ENCODE results near the gene ENO2. TPM values are rescaled to one million over a fixed set of nuclear protein-coding genes. Genes with fewer than 3 reads are reported as not detected.
"Not testable (repeated sequence)": the region's sequence is repeated elsewhere in the genome, so short reads cannot be mapped to it uniquely, and the experiment has no call there.

Gene ENO2
- 100 to 1,000 TPM in 1 of 2 experiments, 10 to 100 TPM in 1; 85.6 to 103 TPM for total RNA-seq
- polyA plus RNA-seq (2013, experiment 1 of 2), result 37.1 TPM
- 66.2 TPM for polyA plus RNA-seq (2013, experiment 2 of 2)
- total RNA-seq, result 48.4 to 246 (median 106) reads per million in 172 experiments

DNA sequence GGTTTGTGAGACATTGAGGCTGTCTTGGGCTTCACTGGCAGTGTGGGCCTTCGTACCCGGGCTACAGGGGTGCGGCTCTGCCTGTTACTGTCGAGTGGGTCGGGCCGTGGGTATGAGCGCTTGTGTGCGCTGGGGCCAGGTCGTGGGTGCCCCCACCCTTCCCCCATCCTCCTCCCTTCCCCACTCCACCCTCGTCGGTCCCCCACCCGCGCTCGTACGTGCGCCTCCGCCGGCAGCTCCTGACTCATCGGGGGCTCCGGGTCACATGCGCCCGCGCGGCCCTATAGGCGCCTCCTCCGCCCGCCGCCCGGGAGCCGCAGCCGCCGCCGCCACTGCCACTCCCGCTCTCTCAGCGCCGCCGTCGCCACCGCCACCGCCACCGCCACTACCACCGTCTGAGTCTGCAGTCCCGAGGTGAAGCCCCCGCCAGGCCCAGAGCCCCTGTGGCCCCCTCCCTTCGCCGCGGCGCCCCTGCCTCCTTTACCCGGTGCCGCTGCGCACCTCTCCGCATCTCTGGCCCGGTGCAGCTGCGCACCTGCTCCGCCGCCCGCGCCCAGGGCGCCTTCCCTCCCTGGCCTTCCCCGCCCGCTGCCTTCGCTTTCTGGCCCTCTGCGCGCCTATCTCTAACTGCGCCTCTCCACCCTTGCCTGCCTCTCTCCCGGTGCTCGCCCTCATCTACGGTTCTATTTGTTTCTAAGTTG, at the start of gene ENO2:
ENO2 (plus strand) TSS at position 335 of the 701 bp plus-strand sequence. CDS start 1,253 bp downstream, outside the sequence.
- TF ChIP-seq, protein P1, sequence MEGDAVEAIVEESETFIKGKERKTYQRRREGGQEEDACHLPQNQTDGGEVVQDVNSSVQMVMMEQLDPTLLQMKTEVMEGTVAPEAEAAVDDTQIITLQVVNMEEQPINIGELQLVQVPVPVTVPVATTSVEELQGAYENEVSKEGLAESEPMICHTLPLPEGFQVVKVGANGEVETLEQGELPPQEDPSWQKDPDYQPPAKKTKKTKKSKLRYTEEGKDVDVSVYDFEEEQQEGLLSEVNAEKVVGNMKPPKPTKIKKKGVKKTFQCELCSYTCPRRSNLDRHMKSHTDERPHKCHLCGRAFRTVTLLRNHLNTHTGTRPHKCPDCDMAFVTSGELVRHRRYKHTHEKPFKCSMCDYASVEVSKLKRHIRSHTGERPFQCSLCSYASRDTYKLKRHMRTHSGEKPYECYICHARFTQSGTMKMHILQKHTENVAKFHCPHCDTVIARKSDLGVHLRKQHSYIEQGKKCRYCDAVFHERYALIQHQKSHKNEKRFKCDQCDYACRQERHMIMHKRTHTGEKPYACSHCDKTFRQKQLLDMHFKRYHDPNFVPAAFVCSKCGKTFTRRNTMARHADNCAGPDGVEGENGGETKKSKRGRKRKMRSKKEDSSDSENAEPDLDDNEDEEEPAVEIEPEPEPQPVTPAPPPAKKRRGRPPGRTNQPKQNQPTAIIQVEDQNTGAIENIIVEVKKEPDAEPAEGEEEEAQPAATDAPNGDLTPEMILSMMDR (IDR thresholded peaks at IDR 0.05), result no peak
- ChIA-PET CTCF (interaction anchor here (0.7 to 3.4 kb wide), 8 partner anchors 20 to 104 kb away, joined by 3 to 36 read pairs (median 4); partner anchors contain the start of genes C12orf57, LPCAT3, RNU7-1 and SPSB2), POLR2A (interaction anchor here (0.6 to 5.4 kb wide), 22 partner anchors 9 to 421 kb away, joined by 3 to 35 read pairs (median 6); partner anchors contain the start of genes C12orf57, CD4, CDCA3 and COPS7A)
- Mint-ChIP-seq H3K27ac (peak within 1 kb of the TSS; percentile 82), H3K27me3 (no peaks in the 10 kb centered on the region), H3K36me3 (ENCODE audit: low read depth) (peaks cover 32% of the 10 kb centered on the region), H3K4me3 (peak within 1 kb of the TSS; percentile 94), H3K4me1 (ENCODE audit: low read depth) (peaks cover 31% of the 10 kb centered on the region), H3K9me3 (no peaks in the 10 kb centered on the region)
- no peaks in the 10 kb centered on the region for H3K9me3 ChIP-seq (ENCODE audit: control insufficient read depth in 1 of 2, insufficient read depth in 1 of 2, low read length in 2 of 2)
- H3K27me3 ChIP-seq (ENCODE audit: control insufficient read depth in 1 of 2, insufficient read depth in 2 of 2, low read length in 2 of 2), result no peaks in the 10 kb centered on the region
- peak within 1 kb of the TSS; percentile 65 for H3K4me3 ChIP-seq (ENCODE audit: low read length)
- peak; percentile 93 for ATAC-seq (ENCODE audit: poor library complexity)
- H3K27ac ChIP-seq (ENCODE audit: low read depth in 1 of 2, low read length in 2 of 2), result peak within 1 kb of the TSS; percentile 84 to 90
- intact Hi-C loops (cut with DNase I, micrococcal nuclease), result loop anchor here in 1 of 2 experiments (5.0 kb wide), 1 partner anchor 42 kb away; the partner anchor contains the start of gene SPSB2
- peaks cover 32% of the 10 kb centered on the region for H3K4me1 ChIP-seq (ENCODE audit: insufficient read depth, low read length)
- DNase-seq, result peak; percentile 72 to 93 (median 86)
- H3K36me3 ChIP-seq (ENCODE audit: insufficient read depth, low read length), result peaks cover 26% of the 10 kb centered on the region

- not testable (repeated sequence) for H3K27ac ChIP-seq (ENCODE audit: low read depth in 1 of 2, low read length in 2 of 2); ATAC-seq (ENCODE audit: poor library complexity); H3K9me3 ChIP-seq (ENCODE audit: control insufficient read depth in 1 of 2, insufficient read depth in 1 of 2, low read length in 2 of 2); H3K9me3 Mint-ChIP-seq; H3K4me3 ChIP-seq (ENCODE audit: low read length); DNase-seq; H3K27me3 ChIP-seq (ENCODE audit: control insufficient read depth in 1 of 2, insufficient read depth in 2 of 2, low read length in 2 of 2); H3K27ac Mint-ChIP-seq; H3K27me3 Mint-ChIP-seq
- peaks cover 30% of the 10 kb centered on the region for H3K4me1 ChIP-seq (ENCODE audit: insufficient read depth, low read length)
- POLR2A ChIA-PET, result interaction anchor here (1.9 to 5.7 kb wide), 2 partner anchors 7 to 12 kb away, joined by 6 to 90 read pairs; partner anchors contain the start of genes CDCA3, SPSB2 and USP5
- H3K4me3 Mint-ChIP-seq, result peak overlapping the region; percentile 94
- peaks cover 56% of the 10 kb centered on the region for H3K36me3 ChIP-seq (ENCODE audit: insufficient read depth, low read length)
- H3K4me1 Mint-ChIP-seq (ENCODE audit: low read depth), result peaks cover 33% of the 10 kb centered on the region
- CTCF ChIA-PET, result interaction anchor here (1.2 to 1.8 kb wide), 2 partner anchors 26 to 153 kb away, joined by 3 to 5 read pairs; partner anchors contain the start of gene LPCAT3
- intact Hi-C loops (cut with DNase I, micrococcal nuclease), result loop anchor here in 1 of 2 experiments (5.0 kb wide), 1 partner anchor 77 kb away; the partner anchor contains the start of genes C12orf57 and RNU7-1
- H3K36me3 Mint-ChIP-seq (ENCODE audit: low read depth), result peaks cover 60% of the 10 kb centered on the region
Observed at GRCh38 chr12:6865307-6865706, 49.1 kb upstream of the ENO2 start.

- Mint-ChIP-seq H3K27me3 (no peaks in the 10 kb centered on the region), H3K36me3 (ENCODE audit: low read depth) (peaks cover 59% of the 10 kb centered on the region), H3K27ac (peak overlapping the region; percentile 80), H3K9me3 (no peaks in the 10 kb centered on the region), H3K4me3 (peak overlapping the region; percentile 94), H3K4me1 (ENCODE audit: low read depth) (peaks cover 43% of the 10 kb centered on the region)
- peak overlapping the region; percentile 73 to 78 for H3K27ac ChIP-seq (ENCODE audit: low read depth in 1 of 2, low read length in 2 of 2)
- H3K36me3 ChIP-seq (ENCODE audit: insufficient read depth, low read length), result peaks cover 55% of the 10 kb centered on the region
- no peaks in the 10 kb centered on the region for H3K27me3 ChIP-seq (ENCODE audit: control insufficient read depth in 1 of 2, insufficient read depth in 2 of 2, low read length in 2 of 2)
- CTCF ChIA-PET, result interaction anchor here (1.5 to 10.3 kb wide), 4 partner anchors 14 to 95 kb away, joined by 3 to 153 read pairs (median 24); partner anchors contain the start of genes CDCA3 and USP5
- ATAC-seq (ENCODE audit: poor library complexity) (no peak), DNase-seq (no peak)
- intact Hi-C loops (cut with DNase I, micrococcal nuclease), result loop anchor here (2.0 to 5.0 kb wide), 2 partner anchors 14 to 76 kb away; partner anchors contain the start of genes C12orf57 (in 1 of the 2), RNU7-1 (in 1 of the 2) and USP5 (in 1 of the 2)
- H3K4me3 ChIP-seq (ENCODE audit: low read length), result peak overlapping the region; percentile 68
- no peaks in the 10 kb centered on the region for H3K9me3 ChIP-seq (ENCODE audit: control insufficient read depth in 1 of 2, insufficient read depth in 1 of 2, low read length in 2 of 2)
- peaks cover 40% of the 10 kb centered on the region for H3K4me1 ChIP-seq (ENCODE audit: insufficient read depth, low read length)
- POLR2A ChIA-PET, result interaction anchor here (0.9 to 5.7 kb wide), 8 partner anchors 13 to 143 kb away, joined by 3 to 90 read pairs (median 10); partner anchors contain the start of genes CDCA3, COPS7A, P3H3 and USP5
- TF ChIP-seq, protein P1 (IDR thresholded peaks at IDR 0.05), result no peak
Observed at GRCh38 chr12:6866163-6866919, 48.0 kb upstream of the ENO2 start.
